HG03045 (cell line): Measurements from ENCODE around the gene SSX3.
"Not testable (repeated sequence)": the region's sequence is repeated elsewhere in the genome, so short reads cannot be mapped to it uniquely, and the experiment has no call there.

Source experiments
- ATAC-seq: cut with Tn5 transposase; IDR thresholded peaks from one replicate; pipeline ENCODE4 v1.9.1; 2021; ENCODE audit warnings: mild to moderate bottlenecking, moderate library complexity; ENCODE audit not compliant: unreplicated experiment

The SSX3 gene, protein sequence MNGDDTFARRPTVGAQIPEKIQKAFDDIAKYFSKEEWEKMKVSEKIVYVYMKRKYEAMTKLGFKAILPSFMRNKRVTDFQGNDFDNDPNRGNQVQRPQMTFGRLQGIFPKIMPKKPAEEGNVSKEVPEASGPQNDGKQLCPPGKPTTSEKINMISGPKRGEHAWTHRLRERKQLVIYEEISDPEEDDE

DNA sequence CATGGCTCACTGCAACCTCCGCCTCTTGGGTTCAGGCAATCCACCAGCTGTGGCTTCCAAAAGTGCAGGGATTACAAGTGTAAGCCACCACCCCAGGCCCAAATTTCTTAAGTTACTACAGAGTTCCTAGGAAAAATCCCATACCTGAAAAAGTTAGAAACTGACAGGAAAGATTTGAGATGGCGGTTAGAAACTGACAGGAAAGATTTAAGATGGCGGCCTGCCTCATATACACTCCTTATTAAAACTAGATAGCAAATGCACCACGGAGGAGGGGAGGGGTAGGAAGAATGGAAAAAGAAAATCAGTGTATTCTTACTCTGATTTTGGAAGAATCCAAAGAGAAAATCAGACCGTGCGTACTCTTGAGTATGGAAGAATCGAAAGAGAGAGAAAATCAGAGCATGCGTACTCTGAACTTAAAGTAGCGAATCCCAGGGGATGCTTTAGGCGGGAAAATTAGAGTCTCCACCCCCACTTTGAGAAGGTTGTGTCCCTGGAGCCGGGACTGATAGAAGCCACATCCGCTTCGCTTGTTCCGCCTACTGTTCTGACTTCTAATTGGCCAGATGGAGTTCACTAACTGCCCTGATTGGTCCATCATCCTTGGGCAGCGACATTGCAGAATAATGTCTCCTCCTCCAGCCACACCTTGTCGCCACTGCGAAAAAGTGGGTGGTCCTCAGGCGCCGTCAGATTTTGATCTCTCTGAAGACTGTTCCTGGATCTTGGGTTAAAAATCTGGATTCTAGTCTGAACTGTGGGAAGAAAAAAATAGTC lies at the start of gene SSX3:
TSS of gene SSX3 (minus strand) at position 389 of the 780 bp plus-strand sequence. CDS start 1,454 bp downstream, outside the sequence.
- ATAC-seq, result not testable (repeated sequence)

DNA sequence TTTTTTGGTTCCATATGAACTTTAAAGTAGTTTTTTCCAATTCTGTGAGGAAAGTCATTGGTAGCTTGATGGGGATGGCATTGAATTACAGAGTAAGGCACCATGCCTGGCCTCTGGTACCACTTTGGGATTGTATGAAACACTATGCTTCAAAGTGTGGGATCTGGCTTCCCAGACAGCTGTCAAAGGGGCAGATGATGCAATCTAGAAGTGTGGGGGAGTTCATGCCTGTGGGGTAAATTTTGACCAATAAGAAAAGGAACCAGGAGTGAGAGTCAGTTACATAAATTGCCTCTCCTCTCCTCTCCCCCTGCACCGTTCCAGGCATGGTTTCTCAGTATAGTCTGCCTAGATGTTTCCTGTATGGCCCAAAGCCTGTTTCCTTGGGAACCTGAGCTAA lies 41.3 kb upstream of the SSX3 start:
- not testable (repeated sequence) for ATAC-seq

DNA sequence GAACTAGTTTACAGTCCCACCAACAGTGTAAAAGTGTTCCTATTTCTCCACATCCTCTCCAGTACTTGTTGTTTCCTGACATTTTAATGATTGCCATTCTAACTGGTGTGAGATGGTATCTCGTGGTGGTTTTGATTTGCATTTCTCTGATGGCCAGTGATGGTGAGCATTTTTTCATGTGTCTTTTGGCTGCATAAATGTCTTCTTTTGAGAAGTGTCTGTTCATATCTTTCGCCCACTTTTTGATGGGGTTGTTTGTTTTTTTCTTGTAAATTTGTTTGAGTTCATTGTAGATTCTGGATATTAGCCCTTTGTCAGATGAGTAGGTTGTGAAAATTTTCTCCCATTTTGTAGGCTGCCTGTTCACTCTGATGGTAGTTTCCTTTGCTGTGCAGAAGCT lies 40.4 kb upstream of the SSX3 start:
- not testable (repeated sequence) for ATAC-seq

DNA sequence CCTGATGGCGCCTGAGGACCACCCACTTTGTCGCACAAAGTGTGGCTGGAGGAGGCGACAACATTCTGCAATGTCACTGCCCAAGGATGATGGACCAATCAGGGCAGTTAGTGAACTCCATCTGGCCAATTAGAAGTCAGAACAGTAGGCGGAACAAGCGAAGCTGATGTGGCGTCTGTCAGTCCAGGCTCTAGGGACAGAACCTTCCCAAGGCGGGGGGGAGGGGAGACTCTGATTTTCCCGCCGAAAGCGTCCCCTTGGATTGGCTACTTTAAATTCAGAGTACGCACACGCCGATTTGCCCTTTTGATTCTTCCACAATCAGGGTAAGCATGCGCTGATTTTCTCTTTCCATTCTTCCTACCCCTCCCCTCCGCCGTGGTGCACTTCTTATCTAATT lies 26.7 kb upstream of the SSX3 start, which contains the start of gene SSX4:
TSS of gene SSX4 (plus strand) at position 301 of the 400 bp plus-strand sequence. CDS start 515 bp downstream, outside the sequence.
- not testable (repeated sequence) for ATAC-seq

DNA sequence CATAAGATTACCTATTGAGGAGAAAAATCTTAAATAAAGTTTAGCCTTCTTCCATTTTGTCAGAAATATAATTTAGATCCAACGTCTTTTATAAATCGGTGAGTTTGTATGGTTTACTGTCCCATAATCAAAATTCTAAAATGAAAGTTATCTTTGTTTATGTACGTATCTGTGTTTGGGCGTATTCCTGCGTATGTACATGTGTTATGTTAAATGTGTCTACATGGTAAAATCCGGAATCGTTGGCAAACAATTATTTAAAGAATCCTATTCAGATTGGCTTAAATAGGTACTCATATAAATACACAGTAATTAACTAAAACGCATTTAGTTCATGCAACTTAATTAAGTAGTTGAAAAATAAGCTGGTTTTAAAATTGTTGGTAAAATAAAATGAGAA lies 13.9 kb upstream of the SSX3 start:
- ATAC-seq, result not testable (repeated sequence)

DNA sequence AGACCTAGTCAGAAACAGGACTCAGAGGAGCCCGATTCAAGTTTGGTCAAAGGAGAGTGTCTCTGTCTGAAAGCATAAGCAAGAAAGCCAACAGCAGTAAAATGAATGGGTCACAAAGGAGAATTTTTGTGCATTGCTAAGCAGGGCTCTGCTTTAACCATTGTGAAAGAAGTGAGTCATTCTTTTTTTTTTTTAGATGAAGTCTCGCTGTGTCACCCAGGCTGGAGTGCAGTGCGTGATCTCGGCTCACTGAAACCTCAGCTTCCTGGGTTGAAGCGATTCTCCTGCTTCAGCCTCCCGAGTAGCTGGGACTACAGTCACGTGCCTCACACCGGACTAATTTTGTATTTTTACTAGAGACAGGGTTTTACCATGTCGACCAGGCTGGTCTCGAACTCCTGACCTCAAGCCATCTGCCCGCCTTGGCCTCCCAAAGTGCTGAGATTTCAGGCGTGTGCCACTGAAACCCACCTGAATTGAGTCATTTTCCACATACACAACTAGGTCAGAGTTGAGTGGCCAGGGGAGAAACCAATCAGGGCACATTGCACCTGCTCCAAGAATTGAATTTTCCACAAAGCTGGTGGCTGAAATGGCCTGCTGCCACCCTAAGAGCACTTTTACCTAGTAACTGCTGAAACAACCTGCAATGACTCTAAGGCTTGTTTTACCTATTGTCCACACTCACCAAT lies 11.4 kb upstream of the SSX3 start:
- ATAC-seq, result not testable (repeated sequence)

DNA sequence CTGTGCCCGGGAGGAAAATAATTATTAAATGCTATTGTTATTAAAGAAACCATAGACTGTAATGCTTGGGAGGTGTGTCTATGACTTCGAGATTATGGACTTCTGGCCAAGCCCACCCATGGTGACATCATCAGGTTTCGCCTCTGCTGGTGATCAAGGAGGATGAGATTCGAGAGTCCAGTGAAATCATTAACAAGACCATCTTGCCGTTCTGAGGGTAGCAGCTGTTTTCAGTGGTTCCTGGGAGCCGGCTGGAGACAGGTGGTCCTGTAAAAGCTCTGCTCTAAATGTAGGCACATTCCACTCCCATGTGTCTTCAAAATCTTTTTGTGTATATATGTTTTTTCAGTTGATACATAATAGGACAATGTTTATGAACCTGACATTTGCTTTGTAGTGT lies 2.8 kb upstream of the SSX3 start:
- ATAC-seq, result not testable (repeated sequence)

DNA sequence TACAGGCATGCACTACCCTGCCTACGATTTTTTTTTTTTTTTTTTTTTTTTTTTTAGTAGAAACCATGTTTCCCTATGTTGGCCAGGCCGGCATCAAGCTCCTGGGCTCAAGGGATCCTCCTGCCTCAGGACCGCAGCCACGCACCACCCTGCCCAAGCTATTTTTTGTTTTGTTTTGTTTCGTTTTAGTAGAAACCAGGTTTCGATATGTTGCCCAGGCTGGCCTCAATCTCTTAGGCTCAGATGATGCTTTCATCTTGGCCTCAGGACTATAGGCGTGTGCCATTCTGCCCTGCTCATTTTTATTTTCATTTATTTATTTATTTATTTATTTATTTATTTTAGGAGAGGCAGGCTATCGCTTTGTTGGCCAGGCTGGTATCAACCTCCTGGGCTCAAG lies 1.2 kb upstream of the SSX3 start:
- no peak for ATAC-seq

DNA sequence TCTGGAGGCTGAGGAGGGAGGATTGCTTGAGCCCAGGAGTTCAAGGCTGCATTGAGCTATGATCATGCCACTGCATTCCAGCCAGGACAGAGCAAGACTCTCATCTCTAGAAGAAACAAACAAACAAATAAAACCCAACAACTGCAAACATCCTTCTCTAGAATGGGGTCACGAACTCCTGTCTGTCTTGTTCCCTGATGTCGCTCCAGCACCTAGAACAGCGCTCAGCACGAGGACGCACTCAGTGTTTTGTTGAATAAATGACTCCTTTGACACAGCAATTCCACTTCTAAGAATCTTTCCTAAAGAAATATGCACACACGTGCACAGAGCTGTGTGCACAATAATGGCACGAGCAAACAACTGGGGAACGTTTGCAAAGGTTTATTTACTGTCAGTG lies 10.4 kb downstream of the SSX3 start:
- not testable (repeated sequence) for ATAC-seq

DNA sequence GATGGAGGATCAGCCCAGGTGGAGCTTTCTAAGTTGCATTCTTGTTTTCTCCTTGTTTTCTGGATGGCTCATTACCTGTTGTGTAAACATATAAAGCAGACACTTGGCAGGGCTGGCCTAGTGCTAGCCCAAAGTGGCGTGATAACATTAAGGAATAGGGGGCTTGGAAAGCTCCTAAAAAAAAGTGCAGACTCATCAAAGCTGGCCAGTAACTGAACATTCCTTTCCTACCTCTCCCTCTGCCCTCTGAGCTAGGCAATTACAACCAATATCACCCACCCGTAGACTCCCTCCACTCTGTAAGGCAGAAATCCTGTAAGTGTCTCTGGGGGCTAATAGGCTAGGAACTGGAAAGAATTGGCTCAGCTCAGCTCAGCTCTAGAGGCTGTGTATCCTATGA lies 42.5 kb downstream of the SSX3 start:
- ATAC-seq, result not testable (repeated sequence)

DNA sequence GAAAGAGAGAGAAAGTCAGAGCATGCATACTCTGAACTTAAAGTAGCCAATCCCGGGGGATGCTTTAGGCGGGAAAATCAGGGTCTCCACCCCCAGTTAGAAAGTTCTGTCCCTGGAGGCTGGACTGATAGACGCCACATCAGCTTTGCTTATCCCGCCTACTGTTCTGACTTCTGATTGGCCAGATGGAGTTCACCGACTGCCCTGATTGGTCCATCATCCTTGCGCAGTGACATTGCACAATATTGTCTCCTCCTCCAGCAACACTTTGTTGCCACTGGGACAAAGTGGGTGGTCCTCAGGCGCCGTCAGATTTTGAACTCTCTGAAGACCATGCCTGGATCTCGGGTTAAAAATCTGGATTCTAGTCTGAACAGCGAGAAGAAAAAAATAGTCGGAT lies 50.3 kb downstream of the SSX3 start:
- no peak for ATAC-seq
